Heart left ventricle (tissue), 16 donors: ENCODE measurements around the gene TPSAB1. TPM values are rescaled to one million over a fixed set of nuclear protein-coding genes. Genes with fewer than 3 reads are reported as not detected.
"Not testable (repeated sequence)": the region's sequence is repeated elsewhere in the genome, so short reads cannot be mapped to it uniquely, and the experiment has no call there.

Experiments
- ATAC-seq, 4 donors: fragments of 200-7000 bp; cut with Tn5 transposase; one replicate each; pipeline ENCODE4 v1.9.1; 2020 to 2022; ENCODE audit warnings: moderate library complexity in 4 of 4, mild to moderate bottlenecking in 3 of 4, moderate number of reproducible peaks in 1 of 4
- DNase-seq, 5 donors: peaks; one replicate each; pipeline ENCODE4 v3.0.0-alpha.2; 2020
- H3K27ac ChIP-seq, 12 donors: fragments of 200-600 bp; sonication (generic) in 4 of 12; one replicate each; pipeline versions ENCODE4 v1.5.0 to v1.8.0; 2016 to 2022; ENCODE audit warnings: mild to moderate bottlenecking in 2 of 12
- H3K27me3 ChIP-seq, 9 donors: fragments of 200-600 bp; sonication (generic) in 2 of 9; one replicate each; pipeline versions ENCODE4 v1.5.1 to v1.8.0; 2016 to 2022; ENCODE audit warnings: mild to moderate bottlenecking in 3 of 9
- H3K36me3 ChIP-seq, 9 donors: fragments of 200-600 bp; sonication (generic) in 2 of 9; one replicate each; pipeline versions ENCODE4 v1.5.0 to v1.8.0; 2018 to 2022; ENCODE audit warnings: mild to moderate bottlenecking in 2 of 9
- H3K4me1 ChIP-seq, 12 donors: fragments of 200-600 bp; sonication (generic) in 4 of 12; one replicate each; pipeline versions ENCODE4 v1.5.0 to v1.8.0; 2016 to 2022; ENCODE audit warnings: mild to moderate bottlenecking in 3 of 12
- H3K4me3 ChIP-seq, 12 donors: fragments of 200-600 bp; sonication (generic) in 4 of 12; one replicate each; pipeline versions ENCODE4 v1.5.0 to v1.8.0; 2017 to 2022; ENCODE audit warnings: mild to moderate bottlenecking in 9 of 12, moderate library complexity in 4 of 12
- H3K9me3 ChIP-seq, 12 donors: fragments of 200-600 bp; sonication (generic) in 4 of 12; one replicate each; pipeline versions ENCODE4 v1.5.0 to v1.8.0; 2016 to 2022; ENCODE audit warnings: mild to moderate bottlenecking in 1 of 12
- CTCF ChIP-seq, 12 donors: fragments of 200-600 bp; sonication (generic) in 4 of 12; IDR thresholded peaks; one replicate each; pipeline versions ENCODE4 v1.5.0 to v1.8.0; 2018 to 2022; ENCODE audit warnings: antibody characterized with exemption in 12 of 12, mild to moderate bottlenecking in 5 of 12
- POLR2A ChIP-seq, 2 donors: fragments of 450-650 bp; IDR thresholded peaks; one replicate each; pipeline ENCODE4 v1.6.1; 2017; ENCODE audit warnings: antibody characterized with exemption in 2 of 2, mild to moderate bottlenecking in 2 of 2, moderate library complexity in 2 of 2
- WGBS, 4 donors: extraction: QIAGEN DNeasy Blood & Tissue Kit in 2 of 4; methylation state at CpG; one replicate each; pipeline versions ENCODE4 v1.1.5 to v1.1.7; 2013 to 2018; 5-methylcytosine and 5-hydroxymethylcytosine counted together
- intact Hi-C, 10 donors: fragments of 100-400 bp; cut with DNase I; formaldehyde crosslinking; loops; one replicate each; pipeline versions ENCODE4 v1.11.1 to v1.14.2; 2022
- polyA plus RNA-seq, 2 donors: library from polyadenylated mRNA; stranded (reverse); fragments of 200-250 nt; gene quantifications; one replicate each; pipeline ENCODE4 v1.2.3, GENCODE V29; 2013
- total RNA-seq, 9 donors: library from RNA; depleted of rRNA in 2 of 9; stranded (reverse); fragments of >200 nt in 2 of 9; fragmentation: NEBNext Ultra II Directional in 3 of 9; extraction: Animal tissue kit (Norgen Biotek cat#: 25700) in 3 of 9; gene quantifications; one replicate each; pipeline versions ENCODE4 v1.1.0 to v1.2.4, GENCODE V29; 2016 to 2023
- donor health status: ischemic (EF 13 %, LVEDD 7.1; RV severe dilation, severe dysfunction).
- donor health status: healthy with polysubstance abuse.
- donor health status: DM: no; HTN: yes; CAD: no.
- donor health status: DM: no; HTN: no; CAD: no.
- donor health status: ischemic (EF 25% LVEDD 6.9; RV normal size, moderate dysfunction).
- donor health status: ischemic (EF 25% LVEDD 5.7; RV mildly dilated, moderate dysfunction).
- donor health status: healthy.
- donor health status: DM: yes; HTN: yes; CAD: no.
- donor health status: ischemic (EF 35%, LVEDD 5.7; RV mildly dilated, moderate dysfunction).
- donor health status: nonischemic (EF 11% LVEDD 7.7; RV severe dilation, severe dysfunction).
- donor health status: DM: yes; HTN: yes; CAD: no.
- donor health status: PGD.
- donor health status: ischemic (EF 29% LVEDD 5.4; RV normal size, mild dysfunction).
- donor health status: nonischemic (EF 23%, LVEDD 6.1; RV moderate dilation, normal function).

TPSAB1 gene
- total and polyA plus RNA-seq, 11 donors = 1.1 to 14.3 (median 3.4) TPM; not detected in 1

- no peaks in the 10 kb centered on the region for H3K36me3 ChIP-seq
- no peak overlapping the region for H3K27ac ChIP-seq
- peak in 1 of 5 donors; percentile 16 for DNase-seq
- no peak for ATAC-seq
- intact Hi-C loops = no loop called here
- H3K27me3 ChIP-seq = peaks cover 0 to 23% (median 3%) of the 10 kb centered on the region in 9 donors
- no peak overlapping the region for H3K4me3 ChIP-seq
- no peaks in the 10 kb centered on the region for H3K4me1 ChIP-seq
- 63 to 83% (median 77%) methylated on average over 8 to 12 of the region's 12 CpGs for WGBS, 4 donors
- TF ChIP-seq CTCF (IDR thresholded peaks at IDR 0.05) = no peak
- no peak for TF ChIP-seq POLR2A (IDR thresholded peaks at IDR 0.05)
- H3K9me3 ChIP-seq = no peaks in the 10 kb centered on the region
These were observed 4.4 kb downstream of the TPSAB1 start for GRCh38 chr16:1244881-1245280.

GRCh38 chr16:1245452-1246020, 5.0 kb downstream of the TPSAB1 start:
- Histone ChIP-seq H3K27me3 (peaks cover 0 to 23% (median 3%) of the 10 kb centered on the region in 9 donors), H3K4me1 (no peaks in the 10 kb centered on the region), H3K27ac (no peak overlapping the region), H3K4me3 (no peak overlapping the region), H3K9me3 (no peaks in the 10 kb centered on the region), H3K36me3 (no peaks in the 10 kb centered on the region)
- DNase-seq (peak in 1 of 5 donors; percentile 18), ATAC-seq (no peak)
- no peak for TF ChIP-seq CTCF (IDR thresholded peaks at IDR 0.05)
- TF ChIP-seq POLR2A (IDR thresholded peaks at IDR 0.05) = no peak
- intact Hi-C loops = no loop called here
- 53 to 62% (median 60%) methylated on average over 11 to 22 of the region's 22 CpGs for WGBS, 4 donors

- DNase-seq = peak in 1 of 5 donors; percentile 10
These were observed 7.5 kb downstream of the TPSAB1 start for GRCh38 chr16:1247903-1248537.

GRCh38 chr16:1249031-1249755, 8.7 kb downstream of the TPSAB1 start:
- DNase-seq (peak in 1 of 5 donors; percentile 13), ATAC-seq (peak; percentile 27 to 79 (median 48))
- H3K9me3 ChIP-seq, H3K27ac ChIP-seq, H3K36me3 ChIP-seq, H3K4me1 ChIP-seq, H3K4me3 ChIP-seq, intact Hi-C loops: not testable (repeated sequence)
- H3K27me3 ChIP-seq = peaks cover 0 to 20% (median 3%) of the 10 kb centered on the region in 9 donors
- 52 to 70% methylated on average over 4 of the region's 43 CpGs; no CpG with 5 or more reads in 2 of the 4 donors for WGBS, 4 donors

More at GRCh38 chr16:1247903-1248537, 7.5 kb downstream of the TPSAB1 start:
- peaks cover 0 to 23% (median 3%) of the 10 kb centered on the region in 9 donors for H3K27me3 ChIP-seq
- intact Hi-C loops, H3K9me3 ChIP-seq, H3K4me1 ChIP-seq, H3K27ac ChIP-seq, H3K4me3 ChIP-seq, H3K36me3 ChIP-seq, ATAC-seq: not testable (repeated sequence)
- WGBS, 4 donors = 85 to 86% (median 85%) methylated on average over 12 to 14 of the region's 14 CpGs

GRCh38 chr16:1253701-1254364, 13.3 kb downstream of the TPSAB1 start:
- H3K36me3 ChIP-seq, H3K4me3 ChIP-seq, H3K27ac ChIP-seq, H3K9me3 ChIP-seq, H3K4me1 ChIP-seq, intact Hi-C loops, DNase-seq: not testable (repeated sequence)
- ATAC-seq = peak in 3 of 4 donors; percentile 44 to 73 (median 51)
- no CpG with 5 or more reads among the region's 47 CpGs for WGBS, 4 donors
- H3K27me3 ChIP-seq = peaks cover 0 to 19% (median 1%) of the 10 kb centered on the region in 9 donors

GRCh38 chr16:1254821-1255220, 14.3 kb downstream of the TPSAB1 start:
- H3K27me3 ChIP-seq = peaks cover 4 to 28% (median 11%) of the 10 kb centered on the region in 9 donors
- H3K4me3 ChIP-seq, DNase-seq, H3K36me3 ChIP-seq, H3K4me1 ChIP-seq, H3K9me3 ChIP-seq, ATAC-seq, H3K27ac ChIP-seq, intact Hi-C loops: not testable (repeated sequence)
- 87 to 88% methylated on average over 3 of the region's 3 CpGs; no CpG with 5 or more reads in 2 of the 4 donors for WGBS, 4 donors

GRCh38 chr16:1255276-1256122, 15.0 kb downstream of the TPSAB1 start, which contains the start of gene TPSD1:
TSS of gene TPSD1 (plus strand) at chr16:1256069. CDS start at chr16:1256281, 212 bp downstream.
- ATAC-seq, H3K36me3 ChIP-seq, H3K27ac ChIP-seq, H3K4me3 ChIP-seq, intact Hi-C loops, DNase-seq, H3K9me3 ChIP-seq, H3K4me1 ChIP-seq: not testable (repeated sequence)
- H3K27me3 ChIP-seq = peaks cover 4 to 35% (median 15%) of the 10 kb centered on the region in 9 donors
- 68 to 72% (median 70%) methylated on average over 19 to 26 of the region's 26 CpGs for WGBS, 4 donors
